ENCODE data around the gene GRB7.

Gene GRB7

DNA sequence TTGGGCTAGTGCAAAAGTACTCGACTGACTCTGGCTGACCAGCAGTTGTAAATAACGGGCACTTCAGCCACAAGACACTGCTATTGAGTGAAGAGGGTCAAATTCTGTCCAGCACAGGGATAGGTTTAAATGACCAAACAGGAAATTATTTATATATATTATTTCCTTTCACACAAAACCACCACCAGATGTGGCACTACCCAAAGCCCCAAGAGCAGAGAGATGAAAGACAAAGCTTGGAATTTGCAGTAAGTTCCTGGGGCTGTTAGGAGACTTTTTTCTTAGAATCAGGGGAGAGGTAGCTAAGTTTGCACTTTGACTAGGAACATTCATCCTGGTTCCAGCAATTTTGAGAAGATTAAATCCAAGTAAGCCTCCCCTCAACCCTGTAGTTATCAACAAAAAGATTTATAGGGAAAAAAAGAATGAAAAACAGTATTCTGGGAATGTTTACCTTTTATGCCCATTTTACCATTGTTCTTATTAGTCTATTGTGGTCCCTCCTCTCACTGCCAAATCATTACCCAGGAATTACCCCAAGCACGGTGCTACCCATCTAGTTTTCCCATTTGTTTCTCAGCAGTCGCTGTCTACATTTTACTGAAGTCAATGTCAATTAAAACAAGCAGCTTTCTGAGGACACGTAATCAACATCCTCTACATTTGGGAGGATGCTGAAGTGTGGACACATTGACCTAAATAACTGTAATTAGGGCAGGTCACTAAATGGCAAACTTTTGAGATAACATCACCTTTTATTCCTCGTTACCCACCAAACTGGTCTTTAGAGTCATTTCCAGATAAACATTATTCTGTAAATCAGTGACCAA lies 43.5 kb downstream of the GRB7 start:
- H3K27ac Mint-ChIP-seq: no peak overlapping the region
- no peaks in the 10 kb centered on the region for H3K9me3 Mint-ChIP-seq
- H3K4me1 Mint-ChIP-seq (ENCODE audit: low read depth): peaks cover 39% of the 10 kb centered on the region
- H3K36me3 Mint-ChIP-seq (ENCODE audit: low read depth): peaks cover 39% of the 10 kb centered on the region
- no peaks in the 10 kb centered on the region for H3K27me3 Mint-ChIP-seq (ENCODE audit: low read depth)
- no peak overlapping the region for H3K4me3 Mint-ChIP-seq

DNA sequence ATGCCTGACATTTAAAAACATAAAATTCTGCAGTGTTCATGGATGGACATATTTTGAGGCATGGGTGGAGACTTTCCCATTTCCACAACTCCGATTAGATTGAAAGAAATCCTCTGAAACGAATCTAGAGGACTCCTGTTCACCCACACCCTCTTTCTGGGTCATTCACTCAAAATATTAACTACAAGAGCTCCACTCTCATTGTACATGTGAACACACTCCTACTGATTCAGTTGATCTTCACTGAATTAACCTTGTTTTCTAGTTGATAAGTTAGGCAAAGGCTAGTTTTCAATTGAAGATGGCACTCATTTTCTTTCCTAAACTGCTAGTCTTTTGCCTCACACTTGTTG lies 44.1 kb downstream of the GRB7 start:
- H3K36me3 Mint-ChIP-seq (ENCODE audit: low read depth): peaks cover 37% of the 10 kb centered on the region
- H3K4me1 Mint-ChIP-seq (ENCODE audit: low read depth): peaks cover 35% of the 10 kb centered on the region
- no peaks in the 10 kb centered on the region for H3K9me3 Mint-ChIP-seq
- no peak overlapping the region for H3K27ac Mint-ChIP-seq
- H3K27me3 Mint-ChIP-seq (ENCODE audit: low read depth): no peaks in the 10 kb centered on the region
- H3K4me3 Mint-ChIP-seq: no peak overlapping the region

DNA sequence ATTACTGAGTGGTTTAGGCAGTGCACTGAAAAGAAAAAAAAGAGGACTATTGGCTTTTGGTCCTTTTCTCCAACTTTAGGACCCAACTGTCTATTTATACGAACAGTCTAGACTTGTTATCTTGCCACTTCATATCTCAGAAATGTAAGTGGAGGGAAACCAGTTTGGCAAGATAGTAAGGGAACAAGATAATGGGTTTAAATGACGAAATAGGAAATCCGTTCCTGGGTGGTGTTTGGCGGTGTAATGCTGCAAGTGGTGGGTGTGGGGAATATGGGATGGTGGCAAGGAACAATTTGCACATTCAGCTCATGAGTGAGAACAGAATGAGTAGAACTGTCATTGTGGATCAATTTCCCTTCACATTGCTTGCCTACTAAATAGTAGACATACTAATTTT lies 44.7 kb downstream of the GRB7 start:
- no peak overlapping the region for H3K27ac Mint-ChIP-seq
- H3K9me3 Mint-ChIP-seq: no peaks in the 10 kb centered on the region
- no peak overlapping the region for H3K4me3 Mint-ChIP-seq
- peaks cover 43% of the 10 kb centered on the region for H3K36me3 Mint-ChIP-seq (ENCODE audit: low read depth)
- H3K27me3 Mint-ChIP-seq (ENCODE audit: low read depth): no peaks in the 10 kb centered on the region
- H3K4me1 Mint-ChIP-seq (ENCODE audit: low read depth): peaks cover 32% of the 10 kb centered on the region

DNA sequence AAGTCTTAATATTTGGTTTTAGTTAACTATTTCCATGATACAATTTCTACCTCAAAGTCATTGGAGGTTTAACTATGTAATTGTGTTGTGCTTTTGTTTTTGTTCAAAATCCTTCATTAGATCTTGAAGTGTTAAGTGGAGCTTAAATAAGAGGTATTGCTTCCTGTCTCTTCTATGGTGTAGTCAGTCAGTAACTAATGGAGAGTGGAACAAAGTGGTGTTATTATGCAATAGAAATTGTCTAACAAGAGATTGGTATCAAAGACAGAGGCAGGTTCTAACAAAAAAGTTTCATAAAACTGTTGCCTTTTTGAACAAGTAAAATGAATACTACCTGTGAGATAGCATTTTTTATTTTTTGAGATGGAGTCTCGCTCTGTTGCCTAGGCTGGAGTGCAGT lies 45.2 kb downstream of the GRB7 start:
- no peak overlapping the region for H3K4me3 Mint-ChIP-seq
- peaks cover 28% of the 10 kb centered on the region for H3K4me1 Mint-ChIP-seq (ENCODE audit: low read depth)
- H3K27ac Mint-ChIP-seq: no peak overlapping the region
- no peaks in the 10 kb centered on the region for H3K9me3 Mint-ChIP-seq
- peaks cover 48% of the 10 kb centered on the region for H3K36me3 Mint-ChIP-seq (ENCODE audit: low read depth)
- no peaks in the 10 kb centered on the region for H3K27me3 Mint-ChIP-seq (ENCODE audit: low read depth)

DNA sequence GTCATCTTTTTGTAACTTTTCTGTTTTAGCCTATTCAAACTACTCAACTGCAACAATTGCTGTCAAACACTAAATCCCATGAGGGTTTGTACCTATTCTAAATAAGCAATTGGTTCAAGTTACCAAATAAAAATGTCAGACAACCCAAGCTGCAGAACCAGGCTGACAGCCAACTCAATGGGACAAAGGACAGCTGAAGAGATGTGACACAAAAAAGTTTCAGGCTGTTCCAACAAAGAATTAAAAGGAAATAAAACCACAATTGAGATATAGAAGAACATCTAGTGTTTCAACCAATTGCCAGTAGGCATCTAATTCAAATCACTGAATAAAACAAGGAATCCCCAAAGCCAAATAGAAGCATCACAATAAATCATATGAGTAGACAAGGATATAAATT lies 49.3 kb downstream of the GRB7 start:
- Mint-ChIP-seq H3K4me3 (no peak overlapping the region), H3K27me3 (ENCODE audit: low read depth) (no peaks in the 10 kb centered on the region), H3K36me3 (ENCODE audit: low read depth) (peaks cover 60% of the 10 kb centered on the region), H3K9me3 (no peaks in the 10 kb centered on the region), H3K27ac (no peak overlapping the region), H3K4me1 (ENCODE audit: low read depth) (peaks cover 21% of the 10 kb centered on the region)

DNA sequence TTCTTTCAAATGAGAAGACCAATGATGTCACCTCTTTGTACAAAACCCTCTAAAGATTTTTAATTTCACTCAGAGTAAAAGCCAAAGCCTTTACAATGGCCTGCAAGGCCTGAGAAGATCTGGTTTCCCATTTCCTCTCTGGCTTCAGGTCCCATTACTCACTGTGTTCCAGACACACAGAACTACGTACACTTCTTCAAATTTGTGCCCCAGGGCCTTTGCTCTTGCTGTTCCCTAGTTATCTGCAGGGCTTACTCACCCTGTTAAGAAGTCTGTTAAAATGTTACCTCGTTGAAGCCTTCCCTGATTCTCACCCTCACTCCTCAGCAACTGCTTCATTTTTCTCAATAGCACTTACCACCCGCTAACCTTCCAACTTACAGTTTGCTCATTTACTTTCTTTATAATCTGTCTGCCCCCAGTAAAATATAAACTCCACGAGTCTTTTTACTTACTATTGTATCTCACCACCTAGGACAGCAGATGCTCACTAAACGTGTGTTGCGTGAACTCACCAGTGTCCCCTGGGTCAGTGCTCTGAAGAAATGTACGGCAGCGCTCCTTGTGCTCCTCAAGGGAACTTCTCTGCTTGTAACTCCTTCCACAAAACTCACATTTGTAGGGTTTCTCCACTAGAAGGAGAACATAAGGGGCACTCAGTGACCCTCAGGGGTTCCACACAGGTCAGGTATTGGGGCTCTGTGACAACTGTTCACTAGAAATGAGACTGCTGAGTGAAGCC lies 50.2 kb downstream of the GRB7 start:
- H3K36me3 Mint-ChIP-seq (ENCODE audit: low read depth): peaks cover 54% of the 10 kb centered on the region
- no peaks in the 10 kb centered on the region for H3K9me3 Mint-ChIP-seq
- H3K27ac Mint-ChIP-seq: no peak overlapping the region
- H3K27me3 Mint-ChIP-seq (ENCODE audit: low read depth): no peaks in the 10 kb centered on the region
- peaks cover 25% of the 10 kb centered on the region for H3K4me1 Mint-ChIP-seq (ENCODE audit: low read depth)
- H3K4me3 Mint-ChIP-seq: no peak overlapping the region

DNA sequence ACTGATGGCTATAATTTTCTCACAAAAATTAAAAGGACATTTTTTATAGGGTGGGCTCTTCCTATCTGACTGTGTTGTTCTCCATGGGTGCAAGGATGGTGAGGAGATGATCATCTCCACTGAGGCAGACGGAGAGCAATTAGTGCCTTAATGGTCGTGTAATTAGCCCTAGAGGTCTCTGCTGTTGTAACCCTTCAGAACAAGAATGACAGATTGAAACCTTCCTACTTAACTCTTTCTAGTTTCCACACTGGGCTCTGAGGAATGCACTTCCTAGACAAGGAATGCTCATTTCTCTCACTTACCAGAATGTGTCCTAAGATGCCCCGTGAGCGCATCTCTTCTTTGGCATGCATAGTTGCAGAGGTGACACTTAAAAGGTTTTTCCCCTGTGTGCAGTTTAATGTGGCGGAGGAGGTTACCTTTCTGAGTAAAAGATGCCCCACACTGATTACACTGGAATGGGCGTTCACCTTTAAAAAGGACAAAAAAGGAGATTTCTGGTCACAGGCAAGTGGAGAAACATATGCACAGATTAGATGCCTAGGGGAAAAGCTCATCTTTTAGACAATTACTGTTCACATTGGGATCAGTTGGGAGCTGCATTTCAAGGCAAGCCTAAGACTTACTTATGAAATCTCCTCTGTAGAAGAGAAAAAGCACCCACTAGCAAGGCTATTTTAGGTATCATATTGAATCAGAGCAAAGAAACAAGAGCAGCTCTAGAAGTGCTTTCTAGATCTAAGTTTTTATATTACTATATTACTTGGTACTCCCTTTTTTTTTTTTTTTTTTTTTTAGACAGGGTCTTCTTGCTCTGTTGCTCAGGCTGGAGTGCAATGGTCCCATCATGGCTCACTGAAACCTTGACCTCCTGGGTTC lies 53.6 kb downstream of the GRB7 start:
- peak overlapping the region; percentile 50 for H3K4me3 Mint-ChIP-seq
- H3K4me1 Mint-ChIP-seq (ENCODE audit: low read depth): peaks cover 44% of the 10 kb centered on the region
- H3K27ac Mint-ChIP-seq: peak overlapping the region; percentile 81
- no peaks in the 10 kb centered on the region for H3K27me3 Mint-ChIP-seq (ENCODE audit: low read depth)
- H3K9me3 Mint-ChIP-seq: no peaks in the 10 kb centered on the region
- peaks cover 47% of the 10 kb centered on the region for H3K36me3 Mint-ChIP-seq (ENCODE audit: low read depth)

DNA sequence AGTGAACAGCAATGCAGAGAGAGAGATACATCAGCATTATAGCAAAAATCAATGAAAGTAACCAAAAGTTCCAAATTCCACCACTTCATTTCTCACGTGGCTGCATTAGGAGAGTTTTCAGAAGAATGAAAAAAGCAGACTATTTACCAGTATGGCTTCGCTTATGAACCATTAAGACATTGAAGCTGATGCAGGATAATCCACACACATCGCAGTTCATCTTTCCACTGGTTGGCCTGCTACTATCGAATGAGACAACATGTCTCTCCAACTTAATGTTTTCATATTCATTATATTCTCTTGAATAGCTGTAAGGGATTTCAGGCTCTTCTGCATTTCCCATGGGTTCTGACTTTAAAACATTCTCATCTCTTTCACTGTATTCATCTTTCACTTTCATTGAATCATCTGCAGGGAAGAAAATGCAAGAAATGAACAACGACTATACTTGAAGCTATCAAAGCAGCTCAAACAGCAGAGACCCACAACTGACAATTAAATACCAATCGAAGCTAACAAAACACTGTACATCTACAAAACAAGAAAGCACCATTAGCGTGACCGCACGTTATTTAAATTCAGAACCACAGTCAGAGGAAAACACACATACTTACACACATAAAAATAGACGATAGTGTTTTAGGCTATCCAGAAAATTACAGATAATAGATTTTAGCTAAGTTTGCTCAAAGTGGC lies 54.9 kb downstream of the GRB7 start:
- Mint-ChIP-seq H3K27me3 (ENCODE audit: low read depth) (no peaks in the 10 kb centered on the region), H3K36me3 (ENCODE audit: low read depth) (peaks cover 41% of the 10 kb centered on the region), H3K4me3 (peak overlapping the region; percentile 75), H3K9me3 (no peaks in the 10 kb centered on the region), H3K27ac (peak overlapping the region; percentile 86), H3K4me1 (ENCODE audit: low read depth) (peaks cover 48% of the 10 kb centered on the region)

DNA sequence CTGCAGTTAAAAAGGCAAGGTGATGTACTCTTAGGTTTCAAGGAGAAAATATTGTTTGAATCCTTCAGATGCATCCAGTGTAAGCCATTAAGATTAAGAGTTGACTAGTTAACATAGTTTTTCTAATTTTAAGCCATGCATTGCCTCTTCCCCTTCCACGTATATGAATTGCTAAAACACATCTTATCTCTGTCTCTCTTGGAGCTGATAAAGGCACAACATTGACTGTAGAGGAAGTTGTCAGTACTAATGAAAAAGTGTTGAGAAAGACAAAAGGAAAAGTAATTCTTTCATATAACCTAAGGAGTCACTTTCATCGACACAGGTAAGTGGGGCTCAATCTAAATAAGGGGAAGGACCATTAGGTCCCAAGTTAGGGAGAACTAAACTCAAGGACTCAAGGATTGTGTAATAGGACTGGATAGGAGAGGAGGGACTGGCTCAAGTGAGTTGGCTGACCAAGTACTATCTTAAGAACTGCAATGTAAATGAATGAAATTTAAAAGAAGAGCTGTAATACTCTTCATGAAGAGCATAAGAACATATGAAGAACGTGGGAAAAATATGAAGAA lies 55.6 kb downstream of the GRB7 start:
- Mint-ChIP-seq H3K27ac (peak overlapping the region; percentile 86), H3K36me3 (ENCODE audit: low read depth) (peaks cover 41% of the 10 kb centered on the region), H3K9me3 (no peaks in the 10 kb centered on the region), H3K27me3 (ENCODE audit: low read depth) (no peaks in the 10 kb centered on the region), H3K4me1 (ENCODE audit: low read depth) (peaks cover 50% of the 10 kb centered on the region), H3K4me3 (peak overlapping the region; percentile 49)

DNA sequence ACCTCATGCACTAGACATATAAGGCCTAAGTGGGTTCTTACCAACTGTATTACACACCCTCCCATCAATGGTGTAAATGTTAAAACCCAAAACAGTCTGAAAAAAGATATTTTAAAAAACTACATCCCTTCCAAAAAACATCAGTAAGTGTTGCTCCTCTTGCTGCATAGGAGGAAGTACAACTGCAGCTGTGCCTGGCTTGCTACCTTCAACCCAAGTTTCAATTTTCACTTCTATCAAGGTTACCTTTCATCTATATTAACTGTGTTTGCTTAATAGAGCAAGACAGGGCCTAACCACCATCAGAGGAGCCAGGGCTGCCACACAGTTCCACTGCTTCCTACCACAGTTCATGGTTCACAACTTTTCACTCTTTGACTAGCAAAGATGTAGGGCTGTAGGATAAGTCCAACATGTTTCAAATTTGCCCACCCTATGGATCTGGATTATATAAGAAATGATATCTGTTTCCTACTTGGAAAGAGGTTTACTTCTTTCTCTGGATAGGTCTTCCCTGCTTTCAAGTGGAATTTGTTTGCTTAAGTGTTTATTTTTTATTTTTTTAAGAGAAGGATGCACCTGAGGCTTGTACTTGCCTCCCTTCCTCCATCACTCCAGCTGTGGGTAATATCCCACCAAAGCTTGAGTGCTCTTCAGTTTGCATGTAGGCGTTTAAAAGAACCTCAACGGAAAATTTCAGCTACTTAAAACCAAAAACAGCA lies 56.7 kb downstream of the GRB7 start:
- no peaks in the 10 kb centered on the region for H3K27me3 Mint-ChIP-seq (ENCODE audit: low read depth)
- H3K27ac Mint-ChIP-seq: peak overlapping the region; percentile 84
- peak overlapping the region; percentile 36 for H3K4me3 Mint-ChIP-seq
- H3K4me1 Mint-ChIP-seq (ENCODE audit: low read depth): peaks cover 54% of the 10 kb centered on the region
- H3K9me3 Mint-ChIP-seq: no peaks in the 10 kb centered on the region
- peaks cover 38% of the 10 kb centered on the region for H3K36me3 Mint-ChIP-seq (ENCODE audit: low read depth)

Measured in T-helper 1 cell treated with Interleukin-12 subunit alpha and Interleukin-12 subunit beta and Interleukin-4 antibody, amounts not matched to agents 30 μg/mL and 1 μg/mL, for 36 hours (primary cell).